ENCODE results near the gene TBCD.
A peak's percentile ranks its signal among the peaks of the same experiment; 100 is the strongest.

Gene TBCD

DNA sequence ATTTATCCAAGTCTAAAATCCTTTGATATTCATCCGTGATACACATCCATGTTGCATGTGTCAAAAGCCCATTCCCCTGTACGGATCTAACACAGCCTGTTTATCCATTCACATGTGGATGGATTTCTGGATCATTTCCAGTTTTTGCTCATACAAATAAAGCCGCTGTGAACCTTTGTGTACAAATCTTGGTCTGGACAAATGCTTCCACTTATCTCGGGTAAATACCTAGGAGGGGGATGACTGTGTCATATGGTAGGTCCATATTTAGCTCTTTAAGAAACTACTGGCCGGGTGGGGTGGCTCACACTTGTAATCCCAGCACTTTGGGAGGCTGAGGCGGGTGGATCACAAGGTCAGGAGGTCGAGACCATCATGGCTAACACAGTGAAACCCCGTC is 6.3 kb upstream of the TBCD start:
- H3K27ac ChIP-seq, result peak overlapping the region; percentile 63
- TF ChIP-seq CTCF (IDR thresholded peaks at IDR 0.05) (no peak), ZFX (IDR thresholded peaks at IDR 0.05; ENCODE audit: borderline replicate concordance) (no peak)

DNA sequence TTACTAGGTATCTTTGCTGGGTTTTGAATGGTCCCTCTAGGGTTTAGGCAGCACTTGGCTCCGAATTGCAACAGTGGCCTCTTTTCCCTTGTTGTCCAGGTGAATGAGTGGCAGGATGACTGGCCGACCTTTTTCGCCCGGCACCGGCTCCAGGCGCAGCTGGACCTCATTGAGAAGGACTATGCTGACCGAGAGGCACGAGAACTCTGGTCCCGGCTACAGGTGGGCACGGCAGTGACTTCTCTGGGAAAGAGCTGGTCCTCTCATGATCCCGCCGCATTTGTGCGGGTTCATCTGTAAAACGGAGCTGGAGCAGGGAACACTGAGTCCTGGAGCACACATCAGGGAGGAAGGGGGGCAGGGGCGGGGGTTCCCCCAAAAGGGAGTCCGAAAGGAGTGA is 3.1 kb upstream of the TBCD start:
- no peak for TF ChIP-seq ZFX (IDR thresholded peaks at IDR 0.05; ENCODE audit: borderline replicate concordance)
- no peak for TF ChIP-seq CTCF (IDR thresholded peaks at IDR 0.05)
- no peak overlapping the region for H3K27ac ChIP-seq

- no peak for TF ChIP-seq ZFX (IDR thresholded peaks at IDR 0.05; ENCODE audit: borderline replicate concordance)
- TF ChIP-seq CTCF (IDR thresholded peaks at IDR 0.05), result no peak
- no peak overlapping the region for H3K27ac ChIP-seq
Observed at GRCh38 chr17:82750241-82750908, 1.5 kb upstream of the TBCD start.

DNA sequence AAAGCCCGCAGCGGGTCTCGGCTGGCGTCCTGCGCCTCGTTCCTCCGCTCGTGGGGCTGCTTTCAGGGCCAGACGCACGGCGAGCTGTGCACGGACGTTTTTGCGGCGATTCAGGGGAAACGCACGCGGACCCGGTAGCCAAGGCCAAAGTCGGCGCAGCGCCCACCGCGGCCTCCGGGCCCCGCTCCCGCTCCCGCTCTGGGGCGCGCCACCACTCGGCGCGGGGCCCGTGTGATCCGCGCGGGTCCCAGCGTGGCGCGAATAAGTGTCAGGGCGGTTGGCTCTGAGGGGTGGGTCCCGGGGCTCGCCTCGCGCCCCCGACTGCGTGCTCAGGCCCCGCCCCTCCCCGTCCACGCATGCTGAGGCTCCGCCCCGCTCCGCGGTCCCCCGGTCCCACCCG is 694 bp upstream of the TBCD start:
- H3K27ac ChIP-seq, result peak overlapping the region; percentile 46; the same call in 1 of the 2 replicates
- no peak for TF ChIP-seq ZFX (IDR thresholded peaks at IDR 0.05; ENCODE audit: borderline replicate concordance)
- no peak for TF ChIP-seq CTCF (IDR thresholded peaks at IDR 0.05)

GRCh38 chr17:82752371-82753200 is 721 bp downstream of the TBCD start:
- H3K27ac ChIP-seq, result peak overlapping the region; percentile 87
- TF ChIP-seq ZFX (IDR thresholded peaks at IDR 0.05; ENCODE audit: borderline replicate concordance), result no peak
- TF ChIP-seq CTCF (IDR thresholded peaks at IDR 0.05), result no peak

DNA sequence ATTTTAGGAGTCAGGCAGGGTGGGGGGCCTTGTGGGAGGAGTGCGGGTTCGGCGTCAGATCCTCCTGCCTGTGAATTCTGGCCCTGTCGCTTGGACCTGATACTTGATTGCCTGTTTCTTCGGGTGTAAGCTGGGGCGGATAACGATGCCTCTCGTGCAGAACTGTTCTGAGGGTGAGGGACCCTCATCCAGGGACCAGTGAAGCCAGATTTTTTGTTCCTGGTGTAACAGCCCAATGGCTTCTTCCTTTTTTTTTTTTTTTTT is 1.3 kb downstream of the TBCD start:
- peak overlapping the region; percentile 87 for H3K27ac ChIP-seq
- TF ChIP-seq CTCF (IDR thresholded peaks at IDR 0.05) (no peak), ZFX (IDR thresholded peaks at IDR 0.05; ENCODE audit: borderline replicate concordance) (no peak)

Data from 22Rv1 (cell line).